OCI-LY7 (cell line): ENCODE data around the gene CRB2. TPM values are rescaled to one million over a fixed set of nuclear protein-coding genes. Genes with fewer than 3 reads are reported as not detected.

Source experiments
- BruUV-seq: library from RNA; stranded (reverse); fragments of 400-500 nt; replicated peaks from 2 replicates; lab custom pipeline; 2021; lab: Mats Ljungman, UMichigan
- CTCF ChIA-PET: fragments of 300-600 bp; sonication (Branson Sonifier 250); formaldehyde crosslinking; loops from one replicate; lab custom pipeline; 2022; ENCODE audit warnings: antibody characterized with exemption; ENCODE audit not compliant: unreplicated experiment; lab: Charles Lee
- POLR2A ChIA-PET: fragments of 300-600 bp; sonication (Branson Sonifier 250); formaldehyde crosslinking; loops from one replicate; lab custom pipeline; 2022; ENCODE audit warnings: antibody characterized with exemption; lab: Charles Lee
- DNase-seq: peaks from one replicate; pipeline ENCODE4 v3.0.0-alpha.2; 2015; ENCODE audit warnings: low spot score
- H2AFZ ChIP-seq: fragments of 200-600 bp; sonication (generic), shearing (Covaris generic); 2 replicates; pipeline ENCODE4 v1.6.1; 2014; ENCODE audit warnings: mild to moderate bottlenecking, antibody characterized with exemption, low read length, moderate library complexity
- H3K27ac ChIP-seq: fragments of 200-600 bp; sonication (generic); 2 replicates; pipeline ENCODE4 v1.5.1; 2014; ENCODE audit warnings: mixed run types, low read depth, mild to moderate bottlenecking, moderate library complexity, low read length, inconsistent platforms; ENCODE audit not compliant: poor library complexity, severe bottlenecking
- H3K36me3 ChIP-seq: fragments of 200-600 bp; sonication (generic); 2 replicates; pipeline ENCODE4 v1.6.1; 2014; ENCODE audit warnings: mild to moderate bottlenecking, antibody characterized with exemption, low read length, moderate library complexity, mixed read lengths; ENCODE audit not compliant: insufficient read depth
- H3K4me1 ChIP-seq: fragments of 200-600 bp; sonication (generic); 2 replicates; pipeline ENCODE4 v1.5.1; 2014; ENCODE audit warnings: mild to moderate bottlenecking, low read length; ENCODE audit not compliant: insufficient read depth, poor library complexity, severe bottlenecking
- H3K4me2 ChIP-seq: fragments of 200-600 bp; sonication (generic); 2 replicates; pipeline ENCODE4 v1.6.1; 2014; ENCODE audit warnings: mild to moderate bottlenecking, low read length
- H3K4me3 ChIP-seq: fragments of 200-600 bp; sonication (generic); 2 replicates; pipeline ENCODE4 v1.5.1; 2014; ENCODE audit warnings: mild to moderate bottlenecking, low read depth, low read length; ENCODE audit not compliant: poor library complexity, severe bottlenecking
- H3K79me2 ChIP-seq: fragments of 200-600 bp; sonication (generic); 2 replicates; pipeline ENCODE4 v1.6.1; 2016; ENCODE audit warnings: low read depth, mild to moderate bottlenecking, low read length, moderate library complexity, mixed read lengths; ENCODE audit not compliant: insufficient read depth
- H3K9me2 ChIP-seq: fragments of 200-600 bp; sonication (generic); 2 replicates; pipeline ENCODE4 v1.6.1; 2016; ENCODE audit warnings: mild to moderate bottlenecking, low read length, mixed read lengths; ENCODE audit not compliant: insufficient read depth
- H3K9me3 ChIP-seq: fragments of 200-600 bp; sonication (generic); 2 replicates; pipeline ENCODE4 v1.6.1; 2014; ENCODE audit warnings: mild to moderate bottlenecking, mixed run types, low read length, mixed read lengths
- H4K20me1 ChIP-seq: fragments of 200-600 bp; sonication (generic); 2 replicates; pipeline ENCODE4 v1.6.1; 2014; ENCODE audit warnings: mild to moderate bottlenecking, antibody characterized with exemption, low read length, moderate library complexity, mixed read lengths; ENCODE audit not compliant: insufficient read depth
- CTCF ChIP-seq: fragments of 200-600 bp; sonication (generic); conservative IDR thresholded peaks from 2 replicates; pipeline ENCODE4 v1.5.1; 2014; ENCODE audit warnings: mild to moderate bottlenecking, antibody characterized with exemption, low read length, moderate library complexity, mixed read lengths
- EZH2phosphoT487 ChIP-seq: fragments of 200-600 bp; sonication (generic); IDR thresholded peaks from 2 replicates; pipeline ENCODE4 v1.6.1; 2018; ENCODE audit warnings: low read depth, borderline replicate concordance, mild to moderate bottlenecking, mixed run types, antibody characterized with exemption, low read length, moderate library complexity, mixed read lengths
- intact Hi-C: fragments of 100-400 bp; cut with micrococcal nuclease; formaldehyde crosslinking; loops from one replicate; pipeline ENCODE4 v1.10.0; 2022; ENCODE audit not compliant: unreplicated experiment
- total RNA-seq, 2 experiments: library from RNA; depleted of rRNA in 1 of 2; stranded (reverse); fragments of >200 nt in 1 of 2; shearing (Covaris generic) in 1 of 2; gene quantifications; 2 replicates each; pipeline ENCODE4 v1.2.3, GENCODE V29; 2014 to 2022

Gene CRB2
- total RNA-seq, 2 experiments from 2014 or later = 1.6 to 3.4 TPM

GRCh38 chr9:123425261-123425821 lies 69.3 kb downstream of the CRB2 start:
- no TSS peak for BruUV-seq

GRCh38 chr9:123425836-123426365 lies 69.9 kb downstream of the CRB2 start:
- no TSS peak for BruUV-seq
- H3K9me2 ChIP-seq = no peaks in the 10 kb centered on the region
- DNase-seq = no peak
- H3K9me3 ChIP-seq = no peaks in the 10 kb centered on the region
- no peaks in the 10 kb centered on the region for H3K79me2 ChIP-seq
- no peak overlapping the region; the same call in 1 of the 2 replicates for H2AFZ ChIP-seq
- H3K4me1 ChIP-seq = peaks cover 11% of the 10 kb centered on the region
- ChIA-PET POLR2A (interaction anchor here (0.6 to 1.4 kb wide), 3 partner anchors 54 to 283 kb away, joined by 3 to 4 read pairs (median 3); no protein-coding TSS in a partner anchor), CTCF (interaction anchor here (0.9 kb wide), 1 partner anchor 101 kb away, joined by 3 read pairs; no protein-coding TSS in a partner anchor)
- no peak overlapping the region for H3K4me2 ChIP-seq
- no peaks in the 10 kb centered on the region for H4K20me1 ChIP-seq
- no peak overlapping the region for H3K4me3 ChIP-seq
- intact Hi-C loops = no loop called here
- H3K27ac ChIP-seq = no peak overlapping the region
- no peaks in the 10 kb centered on the region for H3K36me3 ChIP-seq
- TF ChIP-seq CTCF (no peak), EZH2phosphoT487 (no peak)

More at GRCh38 chr9:123425261-123425821, 69.3 kb downstream of the CRB2 start:
- intact Hi-C loops = no loop called here
- ChIA-PET CTCF (no interaction called here), POLR2A (no interaction called here)
- DNase-seq = no peak
- no peaks in the 10 kb centered on the region for H3K9me2 ChIP-seq
- no peak overlapping the region for H2AFZ ChIP-seq
- H3K79me2 ChIP-seq = no peaks in the 10 kb centered on the region
- no peak overlapping the region for H3K27ac ChIP-seq
- H3K9me3 ChIP-seq = no peaks in the 10 kb centered on the region
- H3K4me2 ChIP-seq = no peak overlapping the region
- no peak overlapping the region for H3K4me3 ChIP-seq
- TF ChIP-seq CTCF (no peak), EZH2phosphoT487 (no peak)
- H4K20me1 ChIP-seq = no peaks in the 10 kb centered on the region
- peaks cover 11% of the 10 kb centered on the region for H3K4me1 ChIP-seq
- no peaks in the 10 kb centered on the region for H3K36me3 ChIP-seq

GRCh38 chr9:123426406-123426805 lies 70.4 kb downstream of the CRB2 start:
- DNase-seq = peak; percentile 43
- no peaks in the 10 kb centered on the region for H3K79me2 ChIP-seq
- no peak overlapping the region for H3K27ac ChIP-seq
- H3K4me1 ChIP-seq = peaks cover 11% of the 10 kb centered on the region
- H2AFZ ChIP-seq = no peak overlapping the region; the same call in 1 of the 2 replicates
- TF ChIP-seq CTCF = peak; percentile 46; the same call in 1 of the 2 replicates
- no peak for TF ChIP-seq EZH2phosphoT487
- CTCF ChIA-PET = interaction anchor here (0.9 kb wide), 1 partner anchor 101 kb away, joined by 3 read pairs; no protein-coding TSS in a partner anchor
- H3K9me3 ChIP-seq = no peaks in the 10 kb centered on the region
- no peaks in the 10 kb centered on the region for H3K9me2 ChIP-seq
- H3K36me3 ChIP-seq = no peaks in the 10 kb centered on the region
- intact Hi-C loops = no loop called here
- POLR2A ChIA-PET = interaction anchor here (0.6 to 1.4 kb wide), 4 partner anchors 54 to 591 kb away, joined by 3 to 4 read pairs (median 3); no protein-coding TSS in a partner anchor
- no peaks in the 10 kb centered on the region for H4K20me1 ChIP-seq
- H3K4me2 ChIP-seq = no peak overlapping the region
- no peak overlapping the region for H3K4me3 ChIP-seq
- BruUV-seq = no TSS peak
